ENCODE results near the gene USP34.
"Not testable (repeated sequence)": the region's sequence is repeated elsewhere in the genome, so short reads cannot be mapped to it uniquely, and the experiment has no call there.

The USP34 gene

DNA sequence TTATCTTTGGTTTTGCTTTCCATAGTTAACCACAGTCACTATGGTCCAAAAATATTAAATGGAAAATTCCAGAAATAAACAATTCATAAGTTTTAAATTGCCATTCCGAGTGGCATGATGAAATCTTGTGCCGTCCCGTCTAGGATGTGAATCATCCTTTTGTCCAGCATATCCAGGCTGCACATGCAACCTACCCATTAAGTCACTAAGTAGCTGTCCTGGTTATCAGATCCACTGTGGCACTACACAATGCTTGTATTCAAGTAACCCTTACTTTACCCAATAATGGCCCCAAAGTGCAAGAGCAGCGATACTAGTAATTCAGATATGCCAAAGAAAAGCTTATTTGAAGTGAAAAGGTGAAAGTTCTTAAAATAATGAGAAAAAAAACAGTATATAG is 10.7 kb downstream of the USP34 start:
- no peak for DNase-seq (ENCODE audit: low spot score)

DNA sequence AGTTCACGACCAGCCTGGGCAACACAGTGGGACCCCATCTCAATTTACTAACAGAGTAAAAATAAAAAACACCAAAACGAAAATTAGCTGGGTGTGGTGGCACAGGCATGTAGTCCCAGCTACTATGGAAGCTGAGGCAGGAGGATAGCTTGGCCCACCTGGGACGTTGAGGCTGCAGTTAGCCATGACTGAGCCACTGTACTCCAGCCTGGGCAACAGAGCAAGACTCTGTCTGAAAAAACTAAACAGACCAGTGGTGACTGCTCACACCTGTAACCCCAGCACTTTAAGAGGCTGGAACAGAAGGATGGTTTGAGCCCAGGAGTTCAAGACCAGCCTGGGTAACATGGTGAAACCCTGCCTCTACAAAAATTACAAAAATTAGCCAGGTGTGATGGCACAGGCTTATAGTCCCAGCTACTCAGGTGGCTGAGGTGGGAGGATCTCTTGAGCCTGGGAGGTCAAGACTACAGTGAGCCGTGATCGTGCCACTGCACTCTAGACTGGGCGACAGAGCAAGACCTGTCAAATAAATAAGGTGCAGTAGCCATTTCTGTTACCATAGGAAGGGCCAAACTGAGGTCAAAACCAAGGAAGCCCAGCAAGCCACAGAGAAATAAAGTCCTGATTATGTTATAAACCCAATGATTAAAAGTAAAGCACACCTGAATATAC is 14.0 kb downstream of the USP34 start:
- no peak for DNase-seq (ENCODE audit: low spot score)

DNA sequence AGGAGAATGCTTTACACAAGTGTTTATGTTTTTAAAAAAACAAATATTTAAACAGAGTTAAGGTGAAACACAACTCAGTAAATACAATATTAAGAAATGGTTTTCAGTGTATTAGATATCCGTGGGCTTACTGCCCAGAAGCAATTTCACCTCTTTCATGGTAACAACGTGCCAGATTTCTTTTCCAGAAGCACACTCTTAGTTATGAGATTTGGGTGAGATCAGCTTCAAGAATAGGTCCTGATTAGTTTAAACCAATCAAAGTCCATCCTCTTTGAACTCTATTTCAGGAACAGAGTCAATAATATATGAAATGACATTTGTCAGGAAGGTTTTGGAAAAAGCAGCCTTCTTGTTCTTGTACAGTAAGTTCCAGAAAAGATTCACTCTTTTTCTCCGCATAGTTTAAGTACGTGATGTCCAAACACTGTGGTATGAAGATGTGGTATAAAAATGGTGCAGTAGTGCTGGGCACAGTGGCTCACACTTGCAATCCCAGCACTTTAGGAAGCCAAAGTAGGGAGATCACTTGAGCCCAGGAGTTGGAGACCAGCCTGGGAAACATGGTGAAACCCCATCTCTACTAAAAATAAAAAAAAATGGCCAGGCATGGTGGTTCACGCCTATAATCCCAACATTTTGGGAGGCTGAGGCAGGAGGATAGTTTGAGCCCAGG is 14.7 kb downstream of the USP34 start:
- no peak for DNase-seq (ENCODE audit: low spot score)

DNA sequence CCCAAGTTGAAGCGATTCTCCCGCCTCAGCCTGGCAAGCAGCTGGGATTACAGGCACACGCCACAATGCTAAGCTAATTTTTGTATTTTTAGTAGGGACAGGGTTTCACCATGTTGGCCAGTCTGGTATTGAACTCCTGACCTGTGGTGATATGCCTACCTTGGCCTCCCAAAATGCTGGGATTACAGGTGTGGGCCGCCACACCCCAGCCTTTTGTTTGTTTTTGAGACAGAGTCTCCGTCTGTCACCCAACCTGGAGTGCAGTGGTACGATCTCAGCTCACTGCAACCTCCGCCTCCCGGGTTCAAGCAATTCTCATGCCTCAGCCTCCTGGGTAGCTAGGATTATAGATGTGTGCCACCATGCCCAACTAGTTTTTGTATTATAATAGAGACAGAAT is 15.9 kb downstream of the USP34 start:
- DNase-seq (ENCODE audit: low spot score): not testable (repeated sequence)

DNA sequence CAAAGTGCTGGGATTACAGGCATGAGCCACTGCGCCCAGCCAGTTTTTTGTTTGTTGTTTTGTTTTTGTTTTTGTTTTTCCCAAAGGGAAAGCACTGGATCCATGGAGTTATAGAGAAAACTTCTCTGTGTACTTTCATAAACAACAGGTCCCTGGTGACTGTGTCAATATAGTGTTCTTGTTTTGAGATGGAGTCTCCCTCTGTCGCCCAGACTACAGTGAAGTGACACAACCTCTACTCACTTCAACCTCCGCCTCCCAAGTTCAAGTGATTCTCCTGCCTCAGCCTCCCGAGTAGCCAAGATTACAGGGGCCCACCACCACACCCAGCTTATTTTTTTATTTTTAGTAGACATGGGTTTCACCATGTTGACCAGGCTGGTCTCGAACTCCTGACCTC is 16.5 kb downstream of the USP34 start:
- DNase-seq (ENCODE audit: low spot score): no peak

DNA sequence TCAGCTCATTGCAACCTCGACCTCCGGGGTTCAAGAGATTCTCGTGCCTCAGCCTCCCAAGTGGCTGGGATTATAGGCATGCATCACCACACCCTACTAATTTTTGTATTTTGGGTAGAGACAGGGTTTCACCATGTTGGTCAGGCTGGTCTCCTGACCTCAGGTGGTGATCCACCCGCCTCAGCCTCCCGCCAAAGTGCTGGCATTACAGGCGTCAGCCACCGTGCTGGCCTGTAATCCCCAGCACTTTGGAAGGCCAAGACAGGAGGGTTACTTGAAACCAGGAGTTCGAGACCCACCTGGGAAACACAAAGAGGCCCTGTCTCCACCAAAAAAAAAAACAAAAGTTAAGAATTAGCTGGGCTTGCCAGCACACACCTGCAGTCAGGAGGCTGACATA is 18.5 kb downstream of the USP34 start:
- no peak for DNase-seq (ENCODE audit: low spot score)

DNA sequence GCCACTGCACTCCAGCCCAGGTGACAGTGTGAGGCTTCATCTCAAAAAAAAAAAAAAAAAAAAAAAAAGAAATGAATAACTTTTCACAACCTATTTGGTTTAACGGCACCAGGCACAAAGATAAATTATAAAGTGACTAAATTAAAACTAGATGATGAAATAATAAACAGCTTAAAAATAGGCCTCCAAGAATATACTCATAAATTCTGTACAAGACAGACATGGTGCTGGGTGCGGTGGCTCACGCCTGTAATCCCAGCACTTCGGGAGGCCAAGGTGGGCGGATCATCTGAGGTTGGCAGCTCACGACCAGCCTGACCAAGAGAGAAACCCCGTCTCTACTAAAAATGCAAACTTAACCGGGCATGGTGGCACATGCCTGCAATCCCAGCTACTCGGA is 19.7 kb downstream of the USP34 start:
- no peak for DNase-seq (ENCODE audit: low spot score)

DNA sequence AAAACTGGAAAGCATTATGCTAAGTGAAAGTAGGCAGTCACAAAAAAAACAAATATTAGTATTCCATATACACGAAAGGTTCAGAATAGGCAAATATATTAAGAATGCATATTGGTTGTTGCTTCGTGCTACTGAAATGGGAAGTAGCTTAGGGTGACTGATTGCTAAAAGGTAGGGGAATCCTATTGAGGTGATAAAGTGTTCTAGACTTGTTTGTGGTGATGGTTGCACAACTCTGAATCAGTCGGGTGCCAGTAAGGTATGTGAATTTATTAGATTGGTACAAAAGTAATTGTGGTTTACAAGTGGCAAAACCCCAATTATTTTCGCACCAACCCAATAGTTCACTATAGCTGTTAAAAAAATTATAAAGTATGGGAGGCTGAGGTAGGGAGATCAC is 20.7 kb downstream of the USP34 start:
- no peak for DNase-seq (ENCODE audit: low spot score)

DNA sequence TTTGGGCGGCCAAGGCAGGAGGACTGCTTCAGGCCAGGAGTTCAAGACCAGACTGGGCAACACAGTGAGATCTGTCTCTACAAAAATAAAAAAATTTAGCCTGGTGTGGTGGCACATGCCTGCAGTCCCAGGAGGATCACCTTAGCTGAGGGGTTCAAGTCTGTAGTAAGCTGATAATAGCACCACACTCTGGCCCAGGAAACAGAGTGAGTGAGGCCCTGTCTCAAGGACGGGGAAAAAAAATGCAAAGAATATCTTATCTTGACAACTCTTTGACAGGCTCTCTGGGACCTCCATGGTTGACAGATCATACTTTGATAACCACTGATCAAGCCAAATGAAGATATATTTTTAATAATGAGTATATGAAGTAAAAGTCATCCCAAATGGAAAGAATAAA is 22.7 kb downstream of the USP34 start:
- DNase-seq (ENCODE audit: low spot score): no peak

DNA sequence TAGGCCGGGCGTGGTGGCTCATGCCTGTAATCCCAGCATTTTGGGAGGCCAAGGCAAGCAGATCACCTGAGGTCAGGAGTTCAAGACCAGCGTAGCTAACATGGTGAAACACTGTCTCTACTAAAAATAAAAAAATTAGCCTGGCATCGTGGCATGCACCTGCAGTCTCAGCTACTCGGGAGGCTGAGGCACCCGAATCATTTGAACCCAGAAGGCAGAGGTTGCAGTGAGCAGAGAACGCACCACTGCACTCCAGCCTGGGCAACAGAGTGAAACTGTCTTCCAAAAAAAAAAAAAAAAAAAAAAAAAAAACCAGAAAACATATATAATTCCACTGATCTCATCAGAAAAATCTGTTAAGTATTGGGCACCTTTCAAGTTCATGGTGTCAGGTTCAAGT is 23.9 kb downstream of the USP34 start:
- DNase-seq (ENCODE audit: low spot score): not testable (repeated sequence)

DNA sequence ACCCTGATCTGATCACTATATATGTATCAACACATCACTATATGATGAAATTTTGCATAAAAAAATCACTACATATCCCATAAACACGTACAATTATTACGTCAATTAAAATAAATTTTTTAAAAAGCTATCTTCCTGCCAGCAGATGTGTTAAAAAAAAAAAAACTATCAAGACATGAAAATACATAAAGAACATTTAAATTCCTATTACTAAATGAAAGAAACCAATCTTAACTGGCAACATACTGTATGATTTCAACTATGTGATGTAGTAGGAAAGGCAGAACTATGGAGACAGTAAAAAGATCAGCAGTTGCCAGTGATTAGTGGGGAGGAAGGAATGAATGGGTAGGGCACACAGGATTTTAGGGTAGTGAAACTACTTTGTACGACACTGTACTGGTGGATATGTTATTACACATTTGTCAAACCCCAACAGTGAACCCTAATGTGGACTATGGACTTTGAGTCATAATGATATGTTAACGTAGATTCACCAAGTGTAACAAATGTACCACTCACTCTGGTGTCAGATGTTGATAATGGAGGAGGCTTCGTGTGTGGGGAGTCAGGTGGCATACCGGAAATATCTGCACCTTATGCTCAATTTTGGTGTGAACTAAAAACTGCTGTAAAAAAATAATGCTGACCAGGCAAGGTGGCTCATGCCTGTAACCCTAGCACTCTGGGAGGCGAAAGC is 27.4 kb downstream of the USP34 start:
- DNase-seq (ENCODE audit: low spot score): no peak

DNA sequence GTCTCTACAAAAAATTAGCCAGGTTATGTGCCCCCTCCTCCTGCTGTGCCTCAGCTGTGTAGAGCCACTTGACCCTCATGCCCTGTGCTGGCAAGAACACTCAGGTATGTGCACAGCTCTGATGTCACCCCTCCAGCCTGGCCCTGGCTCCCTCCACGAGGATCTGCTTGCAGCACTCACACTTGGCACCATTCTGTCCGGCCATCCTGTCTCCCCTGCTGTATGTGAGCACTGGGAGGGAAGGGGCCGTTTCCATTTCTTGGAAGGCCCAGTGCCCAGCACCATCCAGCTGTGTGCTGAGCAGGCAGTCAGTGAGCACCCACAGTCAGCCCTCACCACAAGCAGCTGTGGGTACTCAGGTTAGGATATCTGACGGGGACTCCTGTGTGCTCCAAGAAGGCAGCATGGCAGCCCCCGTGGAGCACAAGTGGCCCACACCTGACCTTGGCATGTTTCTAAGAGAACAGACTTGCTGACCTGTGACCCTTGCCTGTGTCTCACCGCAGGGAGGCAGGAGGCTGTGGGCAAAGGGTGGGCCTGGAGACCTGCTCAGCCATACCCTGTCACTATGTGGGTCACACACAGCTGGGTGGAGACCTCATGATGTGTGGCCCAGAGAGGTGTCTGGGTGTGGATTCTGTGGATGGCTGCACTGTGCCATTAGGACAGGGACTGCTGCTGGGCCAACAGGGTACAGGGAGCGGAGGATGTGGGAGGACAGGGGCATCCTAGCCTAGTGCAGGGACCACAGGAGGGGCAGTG is 31.5 kb downstream of the USP34 start:
- no peak for DNase-seq (ENCODE audit: low spot score)

DNA sequence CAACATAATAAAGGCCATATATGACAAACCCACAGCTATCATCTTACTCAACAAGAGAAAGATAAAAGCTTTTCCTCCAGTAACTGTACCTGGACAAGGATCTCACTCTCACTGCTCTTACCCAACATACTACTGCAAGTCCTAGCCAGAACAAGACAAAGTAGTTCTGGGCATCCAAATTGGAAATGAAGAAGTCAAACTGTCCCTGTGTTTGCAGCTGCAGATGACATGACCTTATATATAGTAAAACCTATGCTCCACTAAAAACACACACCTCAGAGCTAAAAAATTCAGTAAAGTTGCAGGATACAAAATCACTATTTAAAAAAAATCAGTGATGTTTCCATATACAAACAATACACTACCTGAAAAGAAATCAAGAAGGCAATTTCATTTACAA is 32.2 kb downstream of the USP34 start:
- no peak for DNase-seq (ENCODE audit: low spot score)

DNA sequence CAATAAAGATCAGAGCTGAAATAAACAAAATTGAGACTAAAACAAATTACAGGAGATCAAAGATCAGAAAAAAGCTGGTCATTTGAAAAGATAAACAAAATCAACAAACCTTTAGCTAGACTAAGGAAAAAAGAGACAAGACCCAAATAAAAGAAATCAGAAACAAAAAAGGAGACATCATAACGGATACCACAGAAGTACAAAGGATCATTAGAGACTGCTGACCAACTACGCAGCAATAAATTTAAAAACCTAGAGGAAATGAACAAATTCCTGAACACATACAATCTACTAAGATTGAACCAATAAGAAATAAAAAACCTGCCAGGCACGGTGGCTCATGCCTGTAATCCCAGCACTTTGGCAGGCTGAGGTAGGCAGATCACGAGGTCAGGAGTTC is 33.7 kb downstream of the USP34 start:
- no peak for DNase-seq (ENCODE audit: low spot score)

DNA sequence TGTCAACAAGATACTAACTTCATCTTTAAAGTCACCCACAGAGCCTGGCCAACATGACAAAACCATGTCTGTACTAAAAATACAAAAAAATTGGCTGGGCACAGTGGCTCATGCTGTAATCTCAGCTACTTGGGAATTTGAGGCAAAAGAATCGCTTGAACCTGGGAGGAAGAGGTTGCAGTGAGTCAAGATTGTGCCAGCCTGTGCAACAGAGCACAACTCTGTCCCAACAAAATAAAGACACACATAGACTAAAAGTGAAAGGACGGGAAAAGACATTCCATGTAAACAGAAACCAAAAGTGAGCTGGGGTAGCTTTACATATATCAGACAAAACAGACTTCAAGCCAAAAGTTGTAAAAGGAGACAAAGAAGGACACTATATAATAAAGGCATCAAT is 34.8 kb downstream of the USP34 start:
- no peak for DNase-seq (ENCODE audit: low spot score)

DNA sequence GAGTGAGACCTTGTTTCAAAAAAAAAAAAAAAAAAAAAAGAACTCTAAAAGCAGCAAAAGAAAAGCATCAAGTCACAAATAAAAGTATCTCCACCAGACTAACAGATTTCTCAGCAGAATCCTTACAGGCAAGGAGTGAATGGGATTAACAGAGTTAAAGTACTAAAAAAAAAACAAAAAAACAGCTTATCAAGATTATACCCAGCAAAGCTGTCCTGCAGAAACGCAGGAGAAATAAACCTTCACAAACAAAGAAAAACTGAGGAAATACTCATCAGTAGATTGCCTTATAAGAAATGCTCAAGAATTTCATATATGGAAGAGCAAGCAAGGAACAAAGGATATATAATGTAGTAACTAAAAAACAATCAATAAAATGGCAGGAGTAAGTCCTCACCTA is 35.6 kb downstream of the USP34 start:
- no peak for DNase-seq (ENCODE audit: low spot score)

DNA sequence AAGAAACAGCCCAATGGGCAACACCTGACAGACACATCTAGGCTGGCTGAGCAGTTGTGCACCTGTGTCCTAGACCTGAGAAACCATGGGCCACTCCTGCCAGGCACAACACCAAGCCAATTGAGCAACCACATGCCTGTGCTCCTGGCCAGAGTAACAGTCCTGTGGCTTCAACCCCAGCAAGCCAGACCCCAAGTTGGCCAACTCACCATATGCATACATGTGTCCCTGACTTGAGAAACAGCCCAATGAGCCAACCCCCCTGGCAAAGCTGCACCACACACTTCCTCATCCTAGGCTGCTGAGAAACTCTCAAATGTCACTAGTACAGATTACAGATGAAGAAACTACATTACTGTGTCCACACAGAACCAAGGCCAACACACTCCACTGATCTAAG is 36.6 kb downstream of the USP34 start:
- no peak for DNase-seq (ENCODE audit: low spot score)

DNA sequence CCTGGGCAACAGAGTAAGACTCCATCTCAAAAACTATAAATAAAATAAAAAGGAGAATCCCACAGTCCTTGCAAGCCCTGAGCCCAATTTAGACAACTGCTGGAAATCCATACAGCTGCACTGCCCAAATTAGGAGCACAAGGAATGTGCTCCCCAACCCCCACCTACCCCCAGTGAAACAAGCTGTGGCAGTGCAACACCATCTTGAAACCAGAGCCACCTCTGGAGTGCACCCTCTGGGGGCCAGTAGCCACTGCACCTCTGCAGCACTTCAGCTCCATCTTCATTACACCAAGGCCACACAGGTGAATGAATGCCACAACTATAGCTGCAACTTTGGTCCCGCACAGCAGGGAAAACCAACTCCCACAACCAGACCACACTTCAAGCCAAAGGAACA is 37.3 kb downstream of the USP34 start:
- no peak for DNase-seq (ENCODE audit: low spot score)

DNA sequence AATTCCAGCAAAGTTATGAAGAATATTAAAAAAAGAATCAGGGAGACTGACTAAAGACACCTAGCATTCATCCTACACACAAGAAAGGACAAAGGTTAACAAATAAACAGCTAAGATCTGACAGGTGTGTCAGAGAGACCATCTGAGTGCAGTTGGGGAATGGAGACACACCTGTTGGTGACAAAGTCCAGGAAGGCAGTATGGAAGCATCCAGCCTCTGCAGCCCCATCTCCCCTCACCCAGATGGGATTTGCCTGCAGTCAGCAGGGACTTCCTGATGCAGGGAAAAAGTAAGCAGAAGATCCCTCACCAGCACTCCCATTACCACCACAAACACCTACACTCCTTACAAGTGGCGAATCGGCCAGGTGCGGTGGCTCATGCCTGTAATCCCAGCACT is 37.9 kb downstream of the USP34 start:
- no peak for DNase-seq (ENCODE audit: low spot score)

DNA sequence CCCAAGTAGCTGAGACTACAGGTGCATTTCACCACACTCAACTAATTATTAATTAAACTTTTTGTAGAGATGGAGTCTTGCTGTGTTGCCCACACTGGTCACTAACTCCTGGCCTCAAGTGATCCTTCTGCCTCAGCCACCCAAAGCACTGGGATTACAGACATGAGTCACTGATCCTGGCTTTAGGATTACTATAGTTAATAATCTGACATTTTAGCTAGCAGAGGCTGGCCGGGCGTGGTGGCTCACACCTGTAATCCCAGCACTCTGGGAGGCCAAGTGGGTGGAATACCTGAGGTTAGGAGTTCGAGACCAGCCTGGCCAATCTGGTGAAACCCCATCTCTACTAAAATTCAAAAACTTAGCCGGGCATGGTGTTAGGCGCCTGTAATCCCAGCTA is 39.5 kb downstream of the USP34 start:
- DNase-seq (ENCODE audit: low spot score): no peak

DNA sequence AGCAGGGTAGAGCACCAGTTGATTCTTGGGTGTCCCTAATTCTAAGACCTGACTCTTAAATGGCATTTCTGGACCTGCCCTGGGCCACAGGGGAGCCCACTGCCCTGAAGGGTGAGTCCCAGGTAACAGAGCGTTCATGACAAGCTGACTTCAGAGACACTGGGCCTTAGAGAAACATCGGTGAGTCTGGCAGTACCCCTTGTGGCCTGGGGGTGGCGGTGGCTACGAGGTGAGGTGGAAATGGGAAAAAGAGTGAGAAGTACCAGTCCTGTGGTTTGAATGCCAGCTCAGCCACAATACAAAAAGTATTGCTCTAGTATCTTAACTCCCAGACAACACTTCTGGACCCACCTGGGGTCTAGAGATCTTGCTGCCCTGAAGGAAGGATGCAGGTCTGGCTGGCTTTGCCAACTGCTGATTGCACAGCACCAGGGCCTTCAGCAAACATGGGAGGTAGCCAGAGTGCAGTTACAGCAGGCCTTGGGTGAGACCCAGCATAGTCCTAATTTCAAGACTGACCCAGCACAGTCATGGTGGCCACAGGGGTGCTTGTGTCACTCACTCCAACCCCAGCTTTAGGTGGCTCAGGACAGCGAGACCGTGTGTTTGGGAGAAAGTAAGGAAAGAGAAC is 44.5 kb downstream of the USP34 start:
- DNase-seq (ENCODE audit: low spot score): peak; percentile 71

DNA sequence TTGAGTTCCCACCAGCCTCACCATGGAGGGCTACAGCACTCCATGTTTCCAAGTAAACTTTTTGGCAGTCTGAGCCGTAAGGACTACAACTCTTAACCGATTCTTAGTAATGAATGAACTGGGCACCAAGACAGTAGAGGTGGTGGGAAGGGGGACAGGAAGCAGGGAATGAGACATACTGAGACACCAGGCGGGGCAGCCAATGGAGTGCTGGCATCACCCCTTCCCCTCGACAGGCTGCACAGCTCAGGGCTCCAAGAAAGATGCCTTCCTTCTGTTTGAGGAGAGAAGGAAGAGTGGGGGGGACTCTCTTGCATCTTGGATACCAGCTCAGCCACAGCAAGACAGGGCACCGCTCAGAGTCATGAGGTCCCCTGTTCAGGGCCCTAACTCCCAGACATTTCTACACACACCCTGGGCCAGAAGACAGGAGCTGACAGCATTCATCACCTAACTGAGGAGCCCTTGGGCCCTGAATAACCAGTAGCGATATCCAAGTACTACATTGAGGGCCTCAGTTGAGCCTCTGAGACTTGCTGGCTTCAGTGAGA is 45.2 kb downstream of the USP34 start:
- DNase-seq (ENCODE audit: low spot score): no peak

All from hematopoietic multipotent progenitor cell treated with erythropoietin and hydrocortisone succinate and interleukin-3 and kit ligand, for 15 days (in vitro differentiated cells).